Stimulated activated naive CD8-positive, alpha-beta T cell treated with anti-CD3 and anti-CD28 coated beads, Interleukin-15, amount 100 ng/mL, for 72 hours (primary cell): ENCODE results near the gene NEAT1.

ENCODE experiments used
- ATAC-seq: fragments of 150-1000 bp; cut with Tn5 transposase; 2 replicates; pipeline ENCODE4 v1.10.0; 2021; ENCODE audit warnings: mild to moderate bottlenecking, moderate library complexity
- DNase-seq, 2 donors: peaks; one replicate each; pipeline ENCODE4 v3.0.0; 2021 to 2022
- H3K27ac Mint-ChIP-seq, 2 donors: one replicate each; pipeline ENCODE4 v1.8.0; 2022; ENCODE audit warnings: mild to moderate bottlenecking in 2 of 2, mixed read lengths in 2 of 2, moderate library complexity in 2 of 2
- H3K27me3 Mint-ChIP-seq: one replicate; pipeline ENCODE4 v1.8.0; 2022; ENCODE audit warnings: mixed read lengths
- H3K4me1 Mint-ChIP-seq: one replicate; pipeline ENCODE4 v1.8.0; 2022; ENCODE audit warnings: mild to moderate bottlenecking, mixed read lengths
- H3K4me3 Mint-ChIP-seq, 2 donors: one replicate each; pipeline ENCODE4 v1.8.0; 2022; ENCODE audit warnings: mild to moderate bottlenecking in 2 of 2, mixed read lengths in 2 of 2, moderate library complexity in 1 of 2
- H3K9me3 Mint-ChIP-seq, 2 donors: one replicate each; pipeline ENCODE4 v1.8.0; 2022; ENCODE audit warnings: mixed read lengths in 2 of 2

NEAT1 gene

GRCh38 chr11:65432100-65432650 is 9.6 kb downstream of the NEAT1 start:
- peaks cover 85% of the 10 kb centered on the region for H3K4me1 Mint-ChIP-seq
- no peaks in the 10 kb centered on the region for H3K27me3 Mint-ChIP-seq
- peak overlapping the region in 1 of 2 donors; percentile 27 for H3K27ac Mint-ChIP-seq
- no peak for ATAC-seq
- H3K4me3 Mint-ChIP-seq, result peak overlapping the region; percentile 68 to 81
- DNase-seq, result no peak
- H3K9me3 Mint-ChIP-seq, result no peaks in the 10 kb centered on the region

- peaks cover 85% of the 10 kb centered on the region for H3K4me1 Mint-ChIP-seq
- peak overlapping the region in 1 of 2 donors; percentile 81 for H3K4me3 Mint-ChIP-seq
- DNase-seq (no peak), ATAC-seq (no peak)
- peak overlapping the region in 1 of 2 donors; percentile 57 for H3K27ac Mint-ChIP-seq
- H3K9me3 Mint-ChIP-seq, result no peaks in the 10 kb centered on the region
- no peaks in the 10 kb centered on the region for H3K27me3 Mint-ChIP-seq
These were observed 10.3 kb downstream of the NEAT1 start for GRCh38 chr11:65432686-65433582.

GRCh38 chr11:65433657-65434056 is 11.1 kb downstream of the NEAT1 start:
- DNase-seq, result no peak
- H3K4me1 Mint-ChIP-seq, result peaks cover 85% of the 10 kb centered on the region
- no peaks in the 10 kb centered on the region for H3K27me3 Mint-ChIP-seq
- no peaks in the 10 kb centered on the region for H3K9me3 Mint-ChIP-seq
- no peak overlapping the region for H3K4me3 Mint-ChIP-seq
- no peak overlapping the region for H3K27ac Mint-ChIP-seq
- no peak for ATAC-seq

- DNase-seq, result no peak
- Mint-ChIP-seq H3K4me1 (peaks cover 86% of the 10 kb centered on the region), H3K27me3 (no peaks in the 10 kb centered on the region), H3K27ac (no peak overlapping the region), H3K9me3 (no peaks in the 10 kb centered on the region), H3K4me3 (no peak overlapping the region)
- no peak for ATAC-seq
These were observed 11.6 kb downstream of the NEAT1 start for GRCh38 chr11:65434057-65434666.

GRCh38 chr11:65434667-65435410 is 12.2 kb downstream of the NEAT1 start:
- H3K4me1 Mint-ChIP-seq, result peaks cover 86% of the 10 kb centered on the region
- H3K9me3 Mint-ChIP-seq, result no peaks in the 10 kb centered on the region
- DNase-seq (no peak), ATAC-seq (no peak)
- H3K27me3 Mint-ChIP-seq, result no peaks in the 10 kb centered on the region
- H3K27ac Mint-ChIP-seq, result peak overlapping the region in 1 of 2 donors; percentile 86
- H3K4me3 Mint-ChIP-seq, result peak overlapping the region in 1 of 2 donors; percentile 41

- Mint-ChIP-seq H3K27ac (no peak overlapping the region), H3K4me3 (no peak overlapping the region), H3K4me1 (peaks cover 86% of the 10 kb centered on the region), H3K27me3 (no peaks in the 10 kb centered on the region), H3K9me3 (no peaks in the 10 kb centered on the region)
- DNase-seq (no peak), ATAC-seq (no peak)
These were observed 12.9 kb downstream of the NEAT1 start for GRCh38 chr11:65435411-65435931.

- no peaks in the 10 kb centered on the region for H3K27me3 Mint-ChIP-seq
- DNase-seq (no peak), ATAC-seq (no peak)
- no peak overlapping the region for H3K4me3 Mint-ChIP-seq
- H3K4me1 Mint-ChIP-seq, result peaks cover 86% of the 10 kb centered on the region
- no peaks in the 10 kb centered on the region for H3K9me3 Mint-ChIP-seq
- H3K27ac Mint-ChIP-seq, result peak overlapping the region; percentile 27 to 36
These were observed 13.4 kb downstream of the NEAT1 start for GRCh38 chr11:65435981-65436411.

- H3K27ac Mint-ChIP-seq, result peak overlapping the region in 1 of 2 donors; percentile 27
- DNase-seq (no peak), ATAC-seq (no peak)
- H3K27me3 Mint-ChIP-seq, result no peaks in the 10 kb centered on the region
- peaks cover 86% of the 10 kb centered on the region for H3K4me1 Mint-ChIP-seq
- H3K4me3 Mint-ChIP-seq, result no peak overlapping the region
- H3K9me3 Mint-ChIP-seq, result no peaks in the 10 kb centered on the region
These were observed 13.9 kb downstream of the NEAT1 start for GRCh38 chr11:65436412-65437032.

GRCh38 chr11:65437436-65438227 is 15.0 kb downstream of the NEAT1 start:
- Mint-ChIP-seq H3K4me1 (peaks cover 84% of the 10 kb centered on the region), H3K4me3 (no peak overlapping the region), H3K9me3 (no peaks in the 10 kb centered on the region), H3K27me3 (no peaks in the 10 kb centered on the region), H3K27ac (no peak overlapping the region)
- ATAC-seq (no peak), DNase-seq (no peak)

GRCh38 chr11:65438257-65439151 is 15.9 kb downstream of the NEAT1 start:
- Mint-ChIP-seq H3K4me3 (peak overlapping the region in 1 of 2 donors; percentile 9), H3K27me3 (no peaks in the 10 kb centered on the region), H3K9me3 (no peaks in the 10 kb centered on the region), H3K4me1 (peaks cover 84% of the 10 kb centered on the region), H3K27ac (no peak overlapping the region)
- no peak for ATAC-seq
- no peak for DNase-seq

- ATAC-seq (peak; percentile 52), DNase-seq (no peak)
- H3K27me3 Mint-ChIP-seq, result no peaks in the 10 kb centered on the region
- no peaks in the 10 kb centered on the region for H3K9me3 Mint-ChIP-seq
- peak overlapping the region; percentile 39 to 48 for H3K4me3 Mint-ChIP-seq
- peaks cover 92% of the 10 kb centered on the region for H3K4me1 Mint-ChIP-seq
- H3K27ac Mint-ChIP-seq, result peak overlapping the region in 1 of 2 donors; percentile 78
These were observed 17.0 kb downstream of the NEAT1 start for GRCh38 chr11:65439331-65440181.

- H3K27me3 Mint-ChIP-seq, result no peaks in the 10 kb centered on the region
- ATAC-seq (no peak), DNase-seq (no peak)
- H3K9me3 Mint-ChIP-seq, result no peaks in the 10 kb centered on the region
- peaks cover 81% of the 10 kb centered on the region for H3K4me1 Mint-ChIP-seq
- peak overlapping the region; percentile 57 to 80 for H3K27ac Mint-ChIP-seq
- H3K4me3 Mint-ChIP-seq, result peak overlapping the region in 1 of 2 donors; percentile 39
These were observed 18.4 kb downstream of the NEAT1 start for GRCh38 chr11:65440831-65441499.
